ENCODE data around the gene FGF5.
"Not testable (repeated sequence)": the region's sequence is repeated elsewhere in the genome, so short reads cannot be mapped to it uniquely, and the experiment has no call there.

FGF5 gene

DNA sequence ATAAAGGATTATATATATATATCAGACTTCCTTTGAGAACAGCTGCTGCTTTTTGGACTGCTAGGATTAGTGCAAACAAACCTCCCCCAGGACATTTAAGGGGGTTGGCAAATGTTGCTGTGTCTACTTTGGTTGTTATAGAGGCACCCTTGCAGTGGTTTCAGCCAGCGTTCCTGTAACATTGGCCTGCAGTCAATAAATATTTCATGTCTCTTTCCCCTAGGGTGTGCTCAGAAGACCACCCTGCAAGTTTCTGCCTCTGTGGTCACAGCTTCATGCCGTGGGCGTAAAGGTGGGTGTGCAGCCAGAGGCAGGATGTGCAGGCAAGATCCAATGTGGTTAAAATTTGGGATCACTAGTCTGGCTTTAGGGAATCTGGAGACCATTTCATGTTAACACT is 28.9 kb downstream of the FGF5 start:
- DNase-seq (ENCODE audit: low read depth, low spot score), result no peak

DNA sequence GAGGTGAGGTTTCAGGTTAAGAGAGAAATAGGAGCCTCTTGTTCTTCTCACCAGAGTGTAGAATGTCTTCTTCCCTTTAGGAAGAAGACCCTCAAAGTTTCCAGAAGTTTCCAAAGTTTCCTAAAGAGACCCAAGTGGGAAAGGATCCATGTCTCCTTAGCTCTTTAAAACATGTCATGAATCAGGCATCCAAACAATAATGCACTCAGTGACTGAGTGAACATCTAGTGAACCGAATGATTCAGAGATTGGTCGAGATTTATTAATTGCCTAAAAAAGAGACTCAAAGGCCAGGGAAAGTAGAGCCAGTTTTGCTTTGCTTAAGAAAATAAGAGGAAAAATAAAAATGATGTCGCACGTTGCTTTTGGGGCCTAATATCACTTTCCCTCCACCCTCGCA is 29.4 kb downstream of the FGF5 start:
- no peak for DNase-seq (ENCODE audit: low read depth, low spot score)

DNA sequence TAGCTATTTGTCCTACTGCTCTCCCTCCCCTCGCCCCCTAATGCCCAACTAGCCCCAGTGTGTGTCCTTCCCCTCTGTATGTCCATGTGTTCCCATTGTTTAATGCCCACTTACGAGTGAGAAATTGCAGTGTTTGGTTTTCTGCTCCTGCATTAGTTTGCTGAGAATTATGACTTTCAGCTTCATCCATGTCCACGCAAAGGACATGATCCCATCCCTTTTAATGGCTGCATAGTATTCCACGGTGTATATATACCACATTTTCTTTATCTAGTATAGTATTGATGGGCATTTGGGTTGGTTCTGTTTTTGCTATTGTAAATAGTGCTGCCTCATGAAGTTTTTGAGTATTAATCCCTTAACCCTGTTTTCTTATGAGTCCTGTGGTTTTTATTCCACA is 35.4 kb downstream of the FGF5 start:
- DNase-seq (ENCODE audit: low read depth, low spot score), result no peak

DNA sequence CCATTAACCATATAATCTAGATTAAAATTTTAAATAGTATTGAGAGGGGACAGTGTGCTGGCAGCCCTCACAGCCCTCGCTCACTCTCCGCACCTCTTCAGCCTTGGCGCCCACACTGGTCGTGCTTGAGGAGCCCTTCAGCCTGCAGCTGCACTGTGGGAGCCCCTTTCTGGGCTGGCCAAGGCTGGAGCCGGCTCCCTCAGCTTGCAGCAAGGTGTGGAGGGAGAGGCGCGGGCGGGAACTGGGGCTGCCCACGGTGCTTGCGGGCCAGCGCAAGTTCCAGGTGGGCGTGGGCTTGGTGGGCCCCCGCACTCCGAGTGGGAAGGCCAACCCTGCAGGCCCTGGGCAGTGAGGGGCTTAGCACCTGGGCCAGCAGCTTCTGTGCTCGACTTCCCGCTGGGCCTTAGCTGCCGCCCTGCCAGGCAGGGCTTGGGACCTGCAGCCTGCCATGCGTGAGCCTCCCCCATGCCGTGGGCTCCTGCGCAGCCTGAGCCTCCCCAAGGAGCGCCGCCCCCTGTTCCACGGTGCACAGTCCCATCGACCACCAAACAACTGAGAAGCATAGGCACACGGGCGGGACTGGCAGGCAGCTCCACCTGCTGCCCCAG is 36.3 kb downstream of the FGF5 start:
- DNase-seq (ENCODE audit: low read depth, low spot score), result no peak

DNA sequence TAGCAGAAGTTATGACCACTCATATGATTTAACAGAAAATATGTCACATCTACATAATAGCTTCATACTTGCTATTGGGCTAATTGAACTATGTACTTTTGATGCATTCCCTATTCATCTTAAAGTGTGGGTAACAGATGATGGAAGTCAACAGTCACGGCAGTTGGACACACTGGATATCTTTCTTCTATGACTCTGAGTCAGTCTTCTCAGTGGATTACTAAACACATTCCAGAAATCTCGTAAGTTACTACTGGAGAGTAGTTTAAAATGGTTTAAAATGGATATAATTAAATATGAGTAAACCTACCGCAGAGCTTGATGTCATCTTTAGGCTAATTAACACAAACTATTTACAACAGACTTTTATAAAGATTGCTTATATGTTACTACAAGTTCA is 39.0 kb downstream of the FGF5 start:
- peak; percentile 45 for DNase-seq (ENCODE audit: low read depth, low spot score)

DNA sequence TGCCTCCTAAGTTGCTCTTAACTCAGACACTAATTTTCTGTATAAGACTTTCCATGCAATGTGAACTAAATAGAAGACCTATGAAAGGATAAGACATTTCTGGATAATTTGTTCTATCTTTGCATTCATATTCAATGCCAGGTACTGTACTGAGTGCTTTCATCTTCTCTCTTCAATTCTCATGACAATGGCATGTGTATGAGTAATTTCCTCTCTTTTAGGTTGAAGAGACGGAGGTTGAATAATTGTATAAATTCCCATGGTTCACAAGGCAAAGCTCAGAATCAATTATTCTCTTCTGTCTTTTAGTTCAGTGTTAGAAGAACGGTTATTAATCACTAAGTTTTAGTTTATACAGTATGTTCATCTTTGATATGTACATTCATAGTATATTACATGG is 39.8 kb downstream of the FGF5 start:
- DNase-seq (ENCODE audit: low read depth, low spot score), result peak; percentile 33

DNA sequence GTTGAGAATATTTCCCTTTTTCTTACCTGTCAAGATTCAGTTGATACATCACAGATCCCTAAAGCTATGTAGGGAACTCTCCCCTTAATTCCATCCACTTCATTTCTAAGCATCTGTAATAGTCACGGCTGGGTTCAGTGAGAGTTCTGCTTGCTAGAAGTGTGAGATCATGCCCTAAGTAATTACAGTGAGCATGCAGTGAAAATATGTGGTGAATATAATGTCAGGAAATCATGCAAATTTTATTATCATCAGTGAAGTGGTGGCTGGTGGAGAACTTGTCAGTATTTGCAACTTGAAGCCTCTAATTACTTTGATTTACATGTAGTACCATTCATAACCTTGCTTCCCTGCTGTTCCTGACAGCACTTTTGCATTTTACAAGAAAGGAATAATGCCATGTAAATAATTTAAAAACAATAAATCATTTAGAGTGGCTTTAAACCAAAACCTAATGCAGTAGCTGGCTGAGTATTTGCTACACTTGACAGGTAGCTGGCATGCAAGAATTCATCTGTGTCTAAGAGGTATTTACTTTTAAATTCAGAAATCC is 40.8 kb downstream of the FGF5 start:
- DNase-seq (ENCODE audit: low read depth, low spot score), result peak; percentile 78

DNA sequence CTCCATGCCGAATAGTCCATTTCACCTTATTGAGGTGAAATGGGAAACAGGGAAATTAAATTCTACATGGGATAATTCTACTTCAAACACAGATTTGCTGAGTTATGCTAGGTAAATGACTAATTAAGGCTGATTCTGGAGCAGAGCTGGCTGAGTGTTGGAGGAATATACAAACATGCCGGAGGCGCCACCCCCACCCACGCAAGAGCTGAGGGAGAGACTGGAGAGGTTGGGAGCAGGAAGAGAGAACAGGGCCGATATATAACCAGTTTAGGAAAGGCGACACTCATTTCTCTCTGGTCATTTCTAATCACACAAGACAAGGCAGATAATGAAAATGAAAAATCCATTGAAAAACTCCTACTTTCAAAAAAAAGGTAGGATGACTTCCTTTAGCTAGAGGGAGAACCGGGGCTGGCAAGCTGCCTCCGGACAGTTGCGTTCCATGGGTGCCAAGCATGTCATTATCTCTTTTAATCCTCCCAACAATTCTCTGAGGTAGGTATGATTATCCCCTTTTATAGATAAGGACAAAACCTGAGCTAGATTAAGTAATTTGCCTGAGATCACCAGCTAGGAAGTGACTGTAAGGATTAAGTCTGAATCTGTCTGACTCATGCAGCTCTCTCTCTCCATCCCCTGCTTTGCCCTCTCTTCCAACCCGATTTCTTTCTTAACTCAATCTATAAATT is 41.5 kb downstream of the FGF5 start:
- DNase-seq (ENCODE audit: low read depth, low spot score), result peak; percentile 79

DNA sequence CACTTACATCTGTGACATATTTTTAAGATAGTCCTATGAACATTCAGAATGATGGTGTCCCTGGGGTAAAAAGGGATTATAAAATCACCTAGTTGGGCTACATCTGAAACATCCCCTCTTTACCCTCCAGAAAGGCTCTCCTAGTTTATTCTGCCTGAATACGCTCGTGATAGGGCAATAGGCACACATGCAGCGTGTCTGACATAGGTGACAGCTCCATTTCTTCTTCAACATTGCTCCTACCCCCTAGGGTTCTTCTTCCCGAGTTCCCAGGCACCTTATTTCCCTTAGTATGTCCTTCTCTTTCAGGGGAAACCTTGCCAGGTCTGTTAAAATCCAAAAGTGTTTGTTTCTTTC is 42.0 kb downstream of the FGF5 start:
- DNase-seq (ENCODE audit: low read depth, low spot score), result no peak

DNA sequence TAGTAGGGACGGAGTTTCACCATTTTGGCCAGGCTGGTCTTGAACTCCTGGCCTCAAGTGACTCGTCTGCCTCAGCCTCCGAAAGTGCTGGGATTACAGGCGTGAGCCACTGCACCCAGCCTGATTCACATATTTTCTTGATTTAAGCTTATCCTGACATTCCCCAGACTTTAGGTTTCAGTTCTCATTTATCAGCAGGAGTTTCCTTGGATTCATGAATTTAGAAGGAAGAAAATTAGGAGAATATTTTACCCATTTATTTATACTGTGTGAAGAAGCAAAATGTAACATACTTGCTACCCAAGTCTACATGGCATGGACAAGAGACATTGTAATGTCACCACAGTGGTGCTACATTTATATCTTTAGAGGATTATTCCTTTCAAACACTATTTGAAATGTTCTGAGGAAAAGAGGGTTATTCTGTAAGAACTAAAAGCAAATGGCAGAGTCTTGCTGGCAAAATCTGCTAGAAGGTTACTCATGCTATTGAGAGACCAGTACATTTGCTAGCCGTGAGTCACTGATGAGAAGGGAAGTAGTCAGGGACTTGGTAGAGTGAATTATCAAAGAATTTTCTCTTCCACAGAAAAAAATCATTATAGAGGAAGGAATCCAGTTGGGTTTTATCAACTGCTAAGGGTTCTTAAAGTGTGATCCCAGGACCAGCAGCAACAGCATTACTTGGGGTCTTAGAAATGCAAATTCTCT is 43.0 kb downstream of the FGF5 start:
- DNase-seq (ENCODE audit: low read depth, low spot score), result peak; percentile 89

DNA sequence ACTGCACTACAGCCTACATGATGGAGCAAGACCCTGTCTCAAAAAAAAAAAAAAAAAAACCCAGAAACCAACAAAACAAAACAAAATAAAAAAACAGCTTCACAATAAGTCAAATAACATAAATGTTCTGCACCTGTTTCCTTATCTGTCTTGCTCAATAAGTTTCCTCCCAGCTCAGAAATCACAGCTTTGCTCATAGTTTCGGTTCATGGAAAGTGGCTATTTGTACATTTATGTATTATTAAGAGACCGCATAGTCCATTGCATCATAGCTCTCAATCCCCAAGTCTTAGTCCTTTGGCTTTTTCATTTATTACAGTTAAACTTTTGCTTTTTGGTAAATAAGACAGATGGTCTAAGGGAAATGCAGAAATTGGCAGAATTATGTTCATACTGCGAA is 44.7 kb downstream of the FGF5 start:
- no peak for DNase-seq (ENCODE audit: low read depth, low spot score)

DNA sequence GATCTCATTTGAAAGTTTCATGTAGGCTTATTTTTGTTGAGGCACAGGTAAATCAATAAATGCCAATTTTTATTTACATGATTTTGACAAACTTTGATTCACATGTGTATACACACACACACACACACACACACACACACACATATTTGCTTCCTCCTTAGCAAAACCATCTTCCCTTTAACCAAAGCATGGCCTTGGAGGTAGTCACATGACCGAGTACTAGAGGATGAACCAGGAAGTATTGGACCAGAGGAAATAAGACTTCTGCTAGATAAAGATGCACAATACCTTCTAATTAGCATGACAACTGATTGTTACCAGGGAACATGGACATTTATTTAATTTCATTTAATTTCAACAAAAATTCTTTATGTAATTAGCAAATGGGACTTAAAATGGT is 45.7 kb downstream of the FGF5 start:
- no peak for DNase-seq (ENCODE audit: low read depth, low spot score)

DNA sequence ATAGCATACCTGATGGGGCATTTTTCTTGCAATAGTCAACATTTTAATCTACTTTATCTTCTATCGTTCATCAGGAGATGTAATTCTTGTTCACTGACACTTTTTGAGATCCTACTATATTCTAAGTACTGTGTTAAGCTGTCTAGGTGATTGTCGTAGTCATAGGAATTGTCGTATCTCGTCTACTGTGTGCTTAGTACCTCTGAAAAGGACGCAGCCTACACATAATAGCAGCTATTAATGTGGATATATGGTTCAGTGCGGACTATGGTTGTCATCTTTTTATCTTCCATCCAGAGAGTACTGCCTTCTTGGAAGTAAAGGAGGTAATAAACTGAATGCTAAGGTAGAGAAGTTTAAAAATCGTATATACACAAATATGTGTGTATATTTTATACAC is 47.2 kb downstream of the FGF5 start:
- DNase-seq (ENCODE audit: low read depth, low spot score), result no peak

DNA sequence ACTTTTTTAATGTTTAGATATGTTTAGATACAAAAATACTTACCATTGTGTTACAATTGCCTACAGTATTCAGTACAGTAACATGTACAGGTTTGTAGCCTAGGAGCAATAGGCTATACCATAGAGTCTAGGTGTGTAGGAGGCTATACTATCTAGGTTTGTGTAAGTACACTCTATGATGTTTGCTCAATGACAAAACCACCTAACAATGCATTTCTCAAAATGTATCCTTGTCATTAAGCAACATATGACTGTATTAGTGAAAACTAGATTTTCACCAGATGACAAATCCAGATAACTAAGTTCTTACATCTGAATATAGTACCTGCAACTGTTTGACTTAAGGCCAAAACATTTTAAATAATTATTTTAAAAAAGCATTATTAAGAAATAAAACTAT is 49.4 kb downstream of the FGF5 start:
- not testable (repeated sequence) for DNase-seq (ENCODE audit: low read depth, low spot score)

DNA sequence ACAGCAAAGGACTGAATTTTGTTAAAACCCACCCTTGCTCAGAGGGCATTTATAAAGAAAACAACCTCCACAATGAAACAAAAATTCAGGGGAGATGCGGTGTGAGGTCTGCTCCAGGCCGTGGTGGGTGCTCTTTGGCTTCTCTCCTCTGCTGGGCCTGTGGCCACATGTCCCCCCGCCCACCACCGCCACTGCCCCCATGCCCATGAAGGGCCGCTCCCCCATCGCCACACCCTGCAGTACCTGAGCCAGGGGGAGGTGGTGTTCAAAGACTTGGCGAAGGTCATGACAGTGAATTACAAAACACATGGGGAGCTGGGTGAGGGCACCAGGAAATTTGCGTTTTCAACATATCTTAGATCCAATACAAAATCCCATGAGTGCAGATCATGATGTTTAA is 54.9 kb downstream of the FGF5 start:
- DNase-seq (ENCODE audit: low read depth, low spot score), result no peak

DNA sequence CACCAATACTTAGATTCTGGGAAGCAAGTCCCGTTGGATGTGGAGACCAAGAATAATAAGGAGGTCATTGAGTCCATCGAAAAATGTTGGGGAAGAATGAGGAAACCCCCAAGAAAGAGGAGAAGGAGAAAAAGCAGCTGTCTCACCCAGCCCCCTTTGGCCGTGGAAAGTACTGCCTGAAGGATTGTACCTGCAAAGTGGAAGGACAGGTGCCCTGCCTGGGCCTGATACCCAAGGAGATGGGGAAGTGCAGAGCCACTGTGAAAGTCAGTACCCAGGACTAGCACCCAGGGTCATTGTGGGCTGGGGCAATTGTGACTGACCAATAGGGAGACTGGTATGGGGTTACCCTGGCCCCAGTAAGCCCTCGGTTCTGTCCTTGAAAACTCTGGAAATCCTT is 55.3 kb downstream of the FGF5 start:
- DNase-seq (ENCODE audit: low read depth, low spot score), result no peak

DNA sequence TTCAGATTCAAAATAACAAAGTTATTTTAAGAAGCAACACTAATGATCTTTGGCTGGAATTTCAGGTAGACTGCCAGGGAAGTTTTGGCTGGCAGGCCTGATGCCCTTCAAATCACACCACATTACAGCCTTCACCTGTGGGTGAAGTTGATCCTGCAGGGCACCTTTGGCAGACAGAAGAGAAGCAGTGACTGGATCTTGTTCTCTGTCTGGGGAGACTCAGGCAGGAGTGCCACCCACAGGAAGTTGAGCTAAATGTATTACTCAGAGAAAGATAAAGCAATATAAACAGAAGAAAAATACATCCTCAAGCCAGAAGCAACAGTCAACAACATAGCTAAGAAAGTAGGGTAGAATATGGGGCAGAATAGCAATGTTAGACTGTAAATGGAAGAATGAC is 56.3 kb downstream of the FGF5 start:
- DNase-seq (ENCODE audit: low read depth, low spot score), result peak; percentile 68

DNA sequence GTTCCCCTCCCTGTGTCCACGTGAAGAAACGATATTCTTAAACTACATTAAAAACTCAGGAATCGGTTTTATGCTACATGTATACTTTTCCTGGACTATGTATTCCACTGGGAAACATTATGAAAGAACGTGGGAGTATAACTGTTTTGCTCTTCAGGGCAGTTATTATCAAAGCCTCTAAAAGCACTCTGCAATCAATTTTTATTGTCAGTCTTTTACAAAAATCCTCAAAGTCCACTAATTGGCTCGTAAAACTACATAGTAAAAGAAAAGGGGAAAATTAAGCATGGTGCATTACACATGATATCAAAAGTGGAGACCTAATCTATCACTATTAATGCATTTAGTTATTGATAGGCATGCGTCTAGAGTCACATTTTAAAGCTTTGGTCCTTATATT is 57.7 kb downstream of the FGF5 start:
- DNase-seq (ENCODE audit: low read depth, low spot score), result no peak

DNA sequence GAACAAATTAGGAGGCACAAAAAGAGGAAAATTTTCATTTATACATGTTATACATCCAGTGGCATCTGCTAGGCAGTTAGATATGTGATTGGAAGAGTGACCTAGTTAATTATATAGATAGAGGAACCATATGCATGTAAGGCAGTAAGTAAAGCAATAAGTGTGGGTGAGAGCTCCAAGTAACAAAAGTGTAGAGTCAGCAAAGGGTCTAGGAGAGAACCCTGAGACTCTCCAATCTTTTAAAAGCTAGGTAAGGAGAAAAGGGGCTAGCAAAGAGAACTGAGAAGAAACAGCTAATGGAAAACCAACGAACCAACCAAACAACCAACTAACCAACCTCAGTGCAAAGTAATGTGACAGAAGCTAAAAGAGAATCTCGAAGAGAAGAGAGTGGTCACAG is 65.2 kb downstream of the FGF5 start:
- DNase-seq (ENCODE audit: low read depth, low spot score), result no peak

DNA sequence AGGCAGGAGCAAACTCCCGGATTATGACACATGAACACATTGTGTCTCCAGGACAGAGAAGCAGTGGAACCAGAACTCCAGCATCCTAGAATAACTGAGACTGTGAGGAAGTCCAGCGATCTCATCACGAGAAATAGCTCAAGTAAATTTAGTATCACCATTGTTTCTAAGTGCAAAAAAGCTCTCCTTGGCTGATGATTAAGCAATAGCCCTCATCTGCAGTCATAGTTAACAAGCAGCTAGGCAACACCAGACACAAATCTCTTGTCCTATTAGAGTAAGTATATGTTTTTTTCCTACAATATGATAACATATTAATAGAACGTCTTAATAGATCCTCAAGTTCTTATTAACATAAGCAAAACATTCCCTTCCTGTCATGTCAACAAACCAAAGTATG is 66.7 kb downstream of the FGF5 start:
- no peak for DNase-seq (ENCODE audit: low read depth, low spot score)

DNA sequence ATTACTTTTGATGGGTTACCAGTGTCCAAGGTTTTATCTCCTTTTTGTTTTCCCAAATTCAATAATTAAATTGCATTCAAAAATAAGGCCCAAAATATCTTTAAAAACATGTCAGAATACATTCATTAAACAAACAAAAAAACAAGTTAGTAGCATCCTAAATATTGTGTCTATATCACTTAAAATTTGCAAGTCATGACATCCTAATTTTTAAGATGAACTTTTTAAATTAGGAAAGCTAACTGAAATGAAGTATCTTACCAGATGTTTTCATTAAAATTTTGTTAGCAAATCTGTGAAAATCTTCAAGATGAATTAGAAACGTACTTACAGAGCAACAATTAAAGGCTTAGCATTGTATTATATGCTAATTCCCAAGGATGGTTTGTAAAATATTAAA is 68.1 kb downstream of the FGF5 start:
- no peak for DNase-seq (ENCODE audit: low read depth, low spot score)

DNA sequence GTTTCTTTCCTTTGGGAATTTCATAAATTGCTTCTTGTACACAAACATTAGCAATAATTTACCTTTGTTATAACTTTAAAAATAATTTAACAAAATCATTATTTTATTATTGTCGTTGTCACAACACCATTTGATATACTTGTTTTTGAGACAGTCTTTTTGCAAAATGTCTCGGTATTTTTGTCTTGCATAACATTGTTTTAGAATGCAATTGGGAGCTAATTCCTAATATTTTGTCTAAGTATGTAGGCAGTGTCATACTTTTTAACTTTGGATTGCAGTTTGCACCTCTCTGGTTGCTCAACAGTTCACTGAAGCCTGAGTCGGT is 68.7 kb downstream of the FGF5 start:
- no peak for DNase-seq (ENCODE audit: low read depth, low spot score)
